ENCODE results near the gene PPP1R18.

Gene PPP1R18

GRCh38 chr6:30686009-30686907, at the start of gene PPP1R18:
TSS of gene PPP1R18 (minus strand) at chr6:30686645. CDS start at chr6:30686018, 627 bp downstream.
- peaks cover 43% of the 10 kb centered on the region for H3K4me1 ChIP-seq (ENCODE audit: control insufficient read depth, insufficient read depth, low read length)

GRCh38 chr6:30735668-30736314, 49.3 kb upstream of the PPP1R18 start:
- peaks cover 82% of the 10 kb centered on the region for H3K36me3 ChIP-seq (ENCODE audit: control insufficient read depth, insufficient read depth, low read length)
- no peaks in the 10 kb centered on the region for H3K9me3 ChIP-seq (ENCODE audit: control insufficient read depth, insufficient read depth, low read length)
- no peak overlapping the region for H3K4me3 ChIP-seq (ENCODE audit: low read depth, low read length)
- H3K4me1 ChIP-seq (ENCODE audit: control insufficient read depth, insufficient read depth, low read length) = no peaks in the 10 kb centered on the region
- H3K27ac ChIP-seq (ENCODE audit: low read depth, low read length) = no peak overlapping the region
- H3K27me3 ChIP-seq (ENCODE audit: control insufficient read depth, insufficient read depth, low read length) = no peaks in the 10 kb centered on the region
- H3K9ac ChIP-seq (ENCODE audit: low read depth, low read length) = no peak overlapping the region

More at GRCh38 chr6:30686009-30686907, at the start of gene PPP1R18:
- no peaks in the 10 kb centered on the region; the same call in 1 of the 2 replicates for H3K36me3 ChIP-seq (ENCODE audit: control insufficient read depth, insufficient read depth, low read length)
- no peaks in the 10 kb centered on the region for H3K9me3 ChIP-seq (ENCODE audit: control insufficient read depth, insufficient read depth, low read length)
- no peaks in the 10 kb centered on the region for H3K27me3 ChIP-seq (ENCODE audit: control insufficient read depth, insufficient read depth, low read length)
- peak within 1 kb of the TSS; percentile 84 for H3K27ac ChIP-seq (ENCODE audit: low read depth, low read length)
- H3K9ac ChIP-seq (ENCODE audit: low read depth, low read length) = peak within 1 kb of the TSS; percentile 45; the same call in 1 of the 2 replicates
- H3K4me3 ChIP-seq (ENCODE audit: low read depth, low read length) = peak within 1 kb of the TSS; percentile 92

GRCh38 chr6:30732237-30732943, 45.9 kb upstream of the PPP1R18 start:
- Histone ChIP-seq H3K27ac (ENCODE audit: low read depth, low read length) (no peak overlapping the region), H3K36me3 (ENCODE audit: control insufficient read depth, insufficient read depth, low read length) (peaks cover 79% of the 10 kb centered on the region), H3K9ac (ENCODE audit: low read depth, low read length) (no peak overlapping the region), H3K4me1 (ENCODE audit: control insufficient read depth, insufficient read depth, low read length) (peaks cover 2% of the 10 kb centered on the region; the same call in 1 of the 2 replicates), H3K9me3 (ENCODE audit: control insufficient read depth, insufficient read depth, low read length) (no peaks in the 10 kb centered on the region), H3K4me3 (ENCODE audit: low read depth, low read length) (no peak overlapping the region), H3K27me3 (ENCODE audit: control insufficient read depth, insufficient read depth, low read length) (no peaks in the 10 kb centered on the region)

- peaks cover 2% of the 10 kb centered on the region; the same call in 1 of the 2 replicates for H3K4me1 ChIP-seq (ENCODE audit: control insufficient read depth, insufficient read depth, low read length)
- peaks cover 72% of the 10 kb centered on the region for H3K36me3 ChIP-seq (ENCODE audit: control insufficient read depth, insufficient read depth, low read length)
- no peaks in the 10 kb centered on the region for H3K27me3 ChIP-seq (ENCODE audit: control insufficient read depth, insufficient read depth, low read length)
- no peak overlapping the region for H3K4me3 ChIP-seq (ENCODE audit: low read depth, low read length)
- H3K27ac ChIP-seq (ENCODE audit: low read depth, low read length) = peak overlapping the region; percentile 55
- H3K9me3 ChIP-seq (ENCODE audit: control insufficient read depth, insufficient read depth, low read length) = no peaks in the 10 kb centered on the region
- H3K9ac ChIP-seq (ENCODE audit: low read depth, low read length) = no peak overlapping the region
These were observed 44.4 kb upstream of the PPP1R18 start for GRCh38 chr6:30730601-30731435.

GRCh38 chr6:30727920-30728553, 41.6 kb upstream of the PPP1R18 start:
- Histone ChIP-seq H3K27ac (ENCODE audit: low read depth, low read length) (peak overlapping the region; percentile 27), H3K4me3 (ENCODE audit: low read depth, low read length) (no peak overlapping the region), H3K9me3 (ENCODE audit: control insufficient read depth, insufficient read depth, low read length) (no peaks in the 10 kb centered on the region), H3K36me3 (ENCODE audit: control insufficient read depth, insufficient read depth, low read length) (peaks cover 76% of the 10 kb centered on the region), H3K27me3 (ENCODE audit: control insufficient read depth, insufficient read depth, low read length) (no peaks in the 10 kb centered on the region), H3K4me1 (ENCODE audit: control insufficient read depth, insufficient read depth, low read length) (peaks cover 2% of the 10 kb centered on the region; the same call in 1 of the 2 replicates), H3K9ac (ENCODE audit: low read depth, low read length) (no peak overlapping the region)

- H3K4me3 ChIP-seq (ENCODE audit: low read depth, low read length) = no peak overlapping the region
- no peak overlapping the region for H3K9ac ChIP-seq (ENCODE audit: low read depth, low read length)
- no peaks in the 10 kb centered on the region for H3K9me3 ChIP-seq (ENCODE audit: control insufficient read depth, insufficient read depth, low read length)
- H3K4me1 ChIP-seq (ENCODE audit: control insufficient read depth, insufficient read depth, low read length) = peaks cover 2% of the 10 kb centered on the region; the same call in 1 of the 2 replicates
- H3K27me3 ChIP-seq (ENCODE audit: control insufficient read depth, insufficient read depth, low read length) = no peaks in the 10 kb centered on the region
- H3K36me3 ChIP-seq (ENCODE audit: control insufficient read depth, insufficient read depth, low read length) = peaks cover 76% of the 10 kb centered on the region
- peak overlapping the region; percentile 33 for H3K27ac ChIP-seq (ENCODE audit: low read depth, low read length)
These were observed 40.3 kb upstream of the PPP1R18 start for GRCh38 chr6:30726506-30727413.

- Histone ChIP-seq H3K9ac (ENCODE audit: low read depth, low read length) (no peak overlapping the region), H3K27ac (ENCODE audit: low read depth, low read length) (peak overlapping the region; percentile 74), H3K36me3 (ENCODE audit: control insufficient read depth, insufficient read depth, low read length) (peaks cover 76% of the 10 kb centered on the region), H3K4me1 (ENCODE audit: control insufficient read depth, insufficient read depth, low read length) (peaks cover 2% of the 10 kb centered on the region; the same call in 1 of the 2 replicates), H3K27me3 (ENCODE audit: control insufficient read depth, insufficient read depth, low read length) (no peaks in the 10 kb centered on the region), H3K9me3 (ENCODE audit: control insufficient read depth, insufficient read depth, low read length) (no peaks in the 10 kb centered on the region), H3K4me3 (ENCODE audit: low read depth, low read length) (no peak overlapping the region)
These were observed 39.5 kb upstream of the PPP1R18 start for GRCh38 chr6:30725713-30726505.

GRCh38 chr6:30724906-30725667, 38.6 kb upstream of the PPP1R18 start:
- H3K4me1 ChIP-seq (ENCODE audit: control insufficient read depth, insufficient read depth, low read length) = no peaks in the 10 kb centered on the region
- peaks cover 70% of the 10 kb centered on the region for H3K36me3 ChIP-seq (ENCODE audit: control insufficient read depth, insufficient read depth, low read length)
- H3K27ac ChIP-seq (ENCODE audit: low read depth, low read length) = peak overlapping the region; percentile 6
- no peaks in the 10 kb centered on the region for H3K27me3 ChIP-seq (ENCODE audit: control insufficient read depth, insufficient read depth, low read length)
- no peaks in the 10 kb centered on the region for H3K9me3 ChIP-seq (ENCODE audit: control insufficient read depth, insufficient read depth, low read length)
- no peak overlapping the region for H3K9ac ChIP-seq (ENCODE audit: low read depth, low read length)
- H3K4me3 ChIP-seq (ENCODE audit: low read depth, low read length) = no peak overlapping the region
